ENCODE results near the gene PLEKHO1. TPM values are rescaled to one million over a fixed set of nuclear protein-coding genes. Genes with fewer than 3 reads are reported as not detected.

Gene PLEKHO1
- total RNA-seq (2012; rRNA removed) (51.4 and 53.3 TPM in 2 replicates), polyA plus RNA-seq (2012; rRNA removed) (50.4 and 56.0 TPM in 2 replicates), Bru-seq, nascent RNA (percentile 95 among the genes with signal in this experiment), BruChase-seq, experiment 1, labeled RNA remaining after a 6-hour chase (percentile 81 among the genes with signal in this experiment), BruChase-seq, experiment 2, labeled RNA remaining after a 2-hour chase (percentile 77 among the genes with signal in this experiment)
- 53.4 and 59.2 TPM in 2 replicates for polyA plus RNA-seq (2012; cell fraction: cytosol; rRNA removed)
- 71.0 and 87.7 TPM in 2 replicates for polyA plus RNA-seq (2012; cell fraction: nucleus; rRNA removed; ENCODE audit: low replicate concordance)
- long read RNA-seq, transcript PLEKHO1-205 (5 exons, 1,025 nt), result minor isoform, 8 of 138 reads
- long read RNA-seq, transcript PLEKHO1-201 (6 exons, 2,050 nt), result major isoform, 109 of 138 reads
- long read RNA-seq, partial matches to known transcripts, result 3 of 138 reads
- long read RNA-seq, other reads (novel, unspliced or antisense), result 18 of 138 reads

DNA sequence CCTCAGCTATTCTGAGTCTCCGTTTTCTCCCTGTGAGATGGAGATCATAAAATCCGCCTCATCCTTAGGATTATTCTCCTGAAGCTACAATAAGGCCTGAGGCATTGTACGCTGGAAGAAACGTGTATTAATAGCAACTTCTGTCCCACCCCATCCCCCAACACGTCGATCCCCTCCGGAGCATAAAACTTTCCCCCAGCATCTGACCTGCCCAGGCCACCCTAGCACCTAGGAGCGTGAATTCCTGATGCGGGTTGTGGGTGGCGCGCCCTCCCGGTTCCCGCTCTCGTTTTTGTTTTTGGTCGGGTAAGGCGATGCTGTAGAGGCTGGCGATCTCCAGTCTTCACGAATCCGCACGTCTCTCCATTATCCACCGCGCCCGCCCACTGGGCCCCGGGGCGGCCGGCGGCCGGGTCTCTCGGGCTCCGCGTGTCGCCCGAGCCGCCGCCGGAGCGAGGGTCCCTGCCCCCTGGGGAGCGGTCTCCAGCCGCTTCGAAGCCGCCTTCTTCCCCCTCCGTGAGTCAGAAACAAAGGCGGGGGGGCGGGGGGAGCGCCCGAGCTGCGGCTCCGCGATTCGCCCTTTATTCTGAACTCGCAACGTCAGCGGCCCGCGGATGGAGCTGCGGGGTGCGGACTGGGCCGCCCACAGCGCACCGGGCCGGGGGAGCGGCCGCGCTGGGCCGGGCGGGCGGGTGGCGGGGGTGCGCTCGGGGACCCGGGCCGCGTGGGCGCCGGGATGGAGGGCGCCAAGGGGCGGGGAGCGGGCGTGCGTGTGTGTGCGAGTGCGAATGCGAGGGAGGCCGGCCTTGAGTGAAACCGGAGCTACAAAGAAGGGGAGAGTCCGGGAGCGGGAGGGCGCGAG lies at the start of gene PLEKHO1:
TSS of gene PLEKHO1 (plus strand) at position 646 of the 862 bp plus-strand sequence. CDS start 342 bp downstream, outside the sequence.
- TF ChIP-seq FOS (IDR thresholded peaks at IDR 0.05; ENCODE audit: low read depth, low read length), result peak; percentile 71
- TF ChIP-seq RCOR1 (IDR thresholded peaks at IDR 0.05; ENCODE audit: insufficient replicate concordance, low read length), result no peak
- peak; percentile 78; the same call in 1 of the 2 replicates for TF ChIP-seq MAZ (IDR thresholded peaks at IDR 0.05; ENCODE audit: borderline replicate concordance, low read depth, low read length)
- no peak for TF ChIP-seq RAD21 (IDR thresholded peaks at IDR 0.05; ENCODE audit: low read length)
- TF ChIP-seq POLR2A (IDR thresholded peaks at IDR 0.05; ENCODE audit: low read depth, low read length), result peak; percentile 72
- no peak for TF ChIP-seq NFE2L2 (IDR thresholded peaks at IDR 0.05; ENCODE audit: low read depth, low read length)
- peak; percentile 58; the same call in 1 of the 2 replicates for TF ChIP-seq MXI1 (IDR thresholded peaks at IDR 0.05; ENCODE audit: borderline replicate concordance, low read depth, low read length)
- Histone ChIP-seq H3K36me3 (ENCODE audit: control insufficient read depth, insufficient read depth, low read length) (peaks cover 30% of the 10 kb centered on the region), H3K14ac (replicated peaks; ENCODE audit: low read depth, low read length) (peak within 1 kb of the TSS; percentile 99), H3K4ac (ENCODE audit: low read depth, low read length) (peak within 1 kb of the TSS; percentile 99), H2AK9ac (replicated peaks; ENCODE audit: low read depth, low read length, poor library complexity) (peak within 1 kb of the TSS; percentile 98), H3K27me3 (ENCODE audit: control insufficient read depth, insufficient read depth, low read length) (no peaks in the 10 kb centered on the region), H3K9me3 (ENCODE audit: control insufficient read depth, insufficient read depth, low read length) (no peaks in the 10 kb centered on the region), H3K4me3 (ENCODE audit: insufficient read depth, low read depth, low read length) (peak within 1 kb of the TSS; percentile 97), H3K9ac (ENCODE audit: low read depth, low read length) (peak within 1 kb of the TSS; percentile 99), H2AK5ac (ENCODE audit: low read depth, low read length) (peak within 1 kb of the TSS; percentile 79), H4K5ac (ENCODE audit: low read depth, low read length) (peak within 1 kb of the TSS; percentile 97), H3K9me1 (ENCODE audit: insufficient read depth, low read length) (peaks cover 16% of the 10 kb centered on the region), H3K4me2 (ENCODE audit: low read depth, low read length) (peak within 1 kb of the TSS; percentile 97), H3K23ac (ENCODE audit: low read depth, low read length) (peak within 1 kb of the TSS; percentile 100), H3K56ac (ENCODE audit: extremely low read depth, insufficient read depth, low read length) (peak within 1 kb of the TSS; percentile 99), H2BK15ac (ENCODE audit: low read depth, low read length) (peak within 1 kb of the TSS; percentile 52; the same call in 2 of the 3 replicates), H3K4me1 (ENCODE audit: control insufficient read depth, insufficient read depth, low read length) (peaks cover 16% of the 10 kb centered on the region), H2AFZ (replicated peaks; ENCODE audit: low read length, poor library complexity) (peak within 1 kb of the TSS; percentile 88), H2BK5ac (ENCODE audit: low read depth, low read length, poor library complexity, severe bottlenecking) (peak within 1 kb of the TSS; percentile 88), H3K79me1 (ENCODE audit: low read depth in 1 of 2, low read length in 2 of 2) (peaks cover 18 to 58% of the 10 kb centered on the region in 2 experiments), H2BK20ac (ENCODE audit: low read depth, low read length) (0 out of 2 replicates have a peak within 1 kb of the TSS, but pooled peaks have one; percentile 58), H4K20me1 (ENCODE audit: insufficient read depth, low read length) (peaks cover 20% of the 10 kb centered on the region), H4K8ac (ENCODE audit: low read depth in 2 of 2, low read length in 2 of 2) (peak within 1 kb of the TSS; percentile 86 to 91), H2BK120ac (ENCODE audit: low read depth, low read length) (peak within 1 kb of the TSS; percentile 87), H3K18ac (ENCODE audit: low read depth, low read length) (peak within 1 kb of the TSS; percentile 94), H4K91ac (ENCODE audit: insufficient read depth, low read depth, low read length) (peak within 1 kb of the TSS; percentile 96), H3K27ac (ENCODE audit: insufficient read depth, low read length) (peak within 1 kb of the TSS; percentile 98)
- WGBS, 2 experiments (ENCODE audit: extremely low coverage in 2 of 2, insufficient read length in 1 of 2), result 0% methylated on average over 7 of the region's 89 CpGs; no CpG with 5 or more reads in 1 of the 2 experiments
- peak; percentile 85 for DNase-seq
- dilution Hi-C loops (cut with HindIII; ENCODE audit: low sequenced_read_pairs, unreplicated experiment) (no loop called here), in situ Hi-C loops (cut with MboI; ENCODE audit: low sequenced_read_pairs) (no loop called here), intact Hi-C loops (cut with micrococcal nuclease) (loop anchor here (1.0 to 5.0 kb wide), 2 partner anchors 15 to 42 kb away; no protein-coding TSS in a partner anchor)
- CTCF ChIA-PET, result interaction anchor here (0.9 to 1.6 kb wide), 3 partner anchors 9 to 13 kb away, joined by 3 to 5 read pairs (median 4); no protein-coding TSS in a partner anchor
- ATAC-seq (ENCODE audit: low read depth), result peak; percentile 84
- POLR2A ChIA-PET (ENCODE audit: unreplicated experiment), result interaction anchor here (0.8 to 1.3 kb wide), 4 partner anchors 9 to 262 kb away, joined by 3 to 7 read pairs (median 4); a partner anchor contains a TSS
- BruUV-seq (replicated peaks), result no TSS peak
